NCI-H1694 (cell line): ENCODE data around the gene PRKCH.
"Not testable (repeated sequence)": the region's sequence is repeated elsewhere in the genome, so short reads cannot be mapped to it uniquely, and the experiment has no call there.

ENCODE experiments used
- DNase-seq: peaks from one replicate; lab custom pipeline; 2025; lab: John Stamatoyannopoulos, UW

PRKCH gene

DNA sequence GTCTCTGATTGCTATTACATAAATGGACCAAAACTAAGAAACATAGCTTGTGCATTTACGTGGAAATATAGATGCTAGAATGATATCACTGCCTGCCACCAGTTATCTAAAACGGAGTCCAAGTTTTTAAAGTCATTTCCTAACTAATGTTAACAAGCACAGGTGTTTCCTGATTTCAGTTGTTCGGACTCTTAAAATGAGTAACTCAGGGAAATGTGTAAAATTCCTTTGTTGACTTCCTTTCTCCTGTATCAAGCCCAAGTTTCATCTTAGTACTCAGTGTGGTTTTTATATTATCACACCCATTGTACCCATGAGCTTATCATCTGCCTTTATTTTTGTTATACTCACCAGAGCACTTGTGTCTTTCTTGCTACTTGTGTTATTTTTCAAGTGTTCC is 13.2 kb upstream of the PRKCH start:
- no peak for DNase-seq

GRCh38 chr14:61308701-61309100 is 12.7 kb upstream of the PRKCH start:
- not testable (repeated sequence) for DNase-seq

DNA sequence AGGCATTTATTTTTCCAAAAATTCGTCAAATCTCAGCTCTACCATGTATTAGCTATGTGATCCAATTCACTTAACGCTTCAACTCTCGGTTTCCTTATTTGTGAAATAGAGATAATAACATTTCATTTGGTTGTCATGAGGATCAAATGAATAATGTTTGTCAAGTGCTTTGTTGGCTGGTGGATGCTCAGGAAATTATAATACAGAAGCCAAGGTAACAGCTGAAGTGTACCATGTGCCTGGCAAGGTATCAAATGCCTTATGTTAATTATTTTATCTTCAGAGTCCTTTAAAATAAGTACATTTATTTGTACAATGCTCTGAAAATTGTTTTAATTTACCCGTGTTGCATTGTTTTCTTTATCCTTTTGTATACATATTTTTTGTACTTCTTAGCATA is 6.1 kb upstream of the PRKCH start:
- no peak for DNase-seq

DNA sequence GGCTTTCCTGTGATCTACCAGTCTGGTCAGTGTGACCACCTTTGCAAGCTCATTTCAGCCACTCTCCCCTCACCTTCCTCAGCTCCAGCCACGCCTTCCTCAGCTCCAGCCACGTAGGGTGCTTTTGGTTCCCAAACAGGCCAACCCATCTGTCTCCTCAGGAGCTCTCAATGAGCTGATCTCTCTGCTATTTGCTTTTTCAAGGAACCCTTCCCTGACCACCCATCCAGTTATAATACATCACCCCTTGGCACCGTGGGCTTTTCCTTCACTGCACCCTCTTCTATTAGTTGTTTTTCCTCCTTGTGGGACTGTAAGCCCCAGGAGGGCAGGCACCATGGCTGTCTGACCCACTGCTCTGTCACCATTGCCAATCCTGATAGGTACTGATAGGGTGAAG is 2.3 kb upstream of the PRKCH start:
- no peak for DNase-seq

- DNase-seq = no peak
Measured at GRCh38 chr14:61319706-61320105, 1.7 kb upstream of the PRKCH start.

- DNase-seq = not testable (repeated sequence)
Measured at GRCh38 chr14:61320170-61320569, 1.2 kb upstream of the PRKCH start.

- no peak for DNase-seq
Measured at GRCh38 chr14:61320806-61321384, 484 bp upstream of the PRKCH start.

- no peak for DNase-seq
Measured at GRCh38 chr14:61322011-61322798, 826 bp downstream of the PRKCH start.

- no peak for DNase-seq
Measured at GRCh38 chr14:61322799-61323290, 1.5 kb downstream of the PRKCH start.

GRCh38 chr14:61323970-61324369 is 2.6 kb downstream of the PRKCH start:
- DNase-seq = no peak

DNA sequence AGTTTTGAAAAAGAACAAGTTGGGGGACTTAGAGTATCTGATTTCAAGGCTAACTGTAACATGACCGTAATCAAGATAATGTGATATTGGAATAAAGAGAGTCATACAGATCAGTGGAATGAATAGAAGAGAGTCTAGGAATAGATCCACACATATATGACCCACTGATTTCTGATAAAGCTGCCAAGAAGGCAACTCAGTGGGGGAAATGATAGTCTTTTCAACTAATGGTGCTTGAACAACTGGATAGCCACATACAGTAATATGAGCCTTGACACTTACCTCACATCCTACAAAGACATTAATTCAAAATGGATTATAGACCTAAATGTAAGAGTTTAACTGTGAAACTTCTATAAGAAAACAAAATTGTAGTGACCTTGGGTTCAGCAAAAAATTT is 3.8 kb downstream of the PRKCH start:
- no peak for DNase-seq

GRCh38 chr14:61326146-61326545 is 4.8 kb downstream of the PRKCH start:
- DNase-seq = no peak

DNA sequence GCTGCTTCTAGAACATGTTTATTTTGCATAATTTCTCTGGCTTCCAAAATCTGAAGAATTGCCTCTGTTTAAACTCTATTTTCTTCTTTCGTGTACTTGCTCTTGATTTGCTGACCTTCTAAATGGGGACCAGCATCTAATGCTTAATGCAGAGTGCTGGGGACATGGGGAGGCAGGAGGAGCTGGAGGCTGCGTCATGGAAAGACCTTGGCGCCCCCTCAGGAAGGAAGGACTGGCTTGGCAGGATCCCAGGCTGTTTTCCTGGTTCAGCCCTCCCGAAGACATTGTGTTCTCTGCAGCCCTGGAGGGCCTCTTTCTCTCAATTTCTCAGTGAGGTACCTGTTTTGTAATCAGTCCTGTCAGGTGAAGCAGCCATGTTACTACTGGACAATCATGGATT is 5.5 kb downstream of the PRKCH start:
- no peak for DNase-seq

DNA sequence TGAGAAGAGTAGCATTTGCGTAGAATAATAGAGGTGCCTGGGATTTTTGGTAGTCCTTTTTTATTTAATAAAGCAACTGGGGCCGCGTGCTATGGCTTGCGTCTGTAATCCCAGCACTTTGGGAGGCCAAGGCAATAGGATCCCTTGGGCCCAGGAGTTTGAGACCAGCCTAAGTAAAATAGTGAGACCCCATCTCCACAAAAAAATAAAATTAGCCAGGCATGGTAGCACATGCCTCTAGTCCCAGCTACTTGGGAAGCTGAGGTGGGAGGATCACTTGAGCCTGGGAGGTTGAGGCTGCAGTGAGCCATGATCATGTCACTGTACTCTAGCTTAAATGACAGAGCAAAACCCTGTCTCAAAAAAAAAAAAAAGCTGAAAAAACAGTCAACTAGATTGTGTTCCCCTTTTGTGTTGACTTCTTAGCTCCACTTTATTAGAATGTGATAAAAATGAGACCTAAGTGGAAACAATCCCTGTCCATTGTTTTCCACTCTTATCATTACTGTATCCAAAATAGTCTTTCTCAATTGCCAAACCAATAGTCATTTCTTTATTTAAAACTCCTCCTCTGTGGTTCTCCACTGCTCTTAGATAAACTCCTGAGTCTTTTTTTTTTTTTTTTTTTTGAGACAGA is 7.4 kb downstream of the PRKCH start:
- DNase-seq = no peak

GRCh38 chr14:61329478-61330051 is 8.2 kb downstream of the PRKCH start:
- no peak for DNase-seq

DNA sequence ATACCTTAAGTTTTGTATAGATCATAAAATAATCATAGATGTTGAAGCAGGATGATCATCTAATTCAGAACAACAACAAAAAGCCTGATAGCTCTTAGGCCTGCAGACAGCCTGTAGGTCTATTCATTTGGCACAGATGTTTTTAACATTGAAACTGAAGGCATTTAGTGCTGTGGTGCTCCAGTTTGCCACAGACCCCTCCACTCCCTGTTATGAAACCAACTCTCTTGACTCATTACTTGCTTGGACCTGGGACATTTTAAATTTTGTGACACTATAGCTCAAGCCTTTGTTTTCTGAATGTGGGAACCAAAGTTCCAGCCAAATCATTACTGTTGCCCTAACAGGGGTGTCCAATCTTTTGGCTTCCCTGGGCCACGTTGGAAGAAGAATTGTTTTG is 9.1 kb downstream of the PRKCH start:
- DNase-seq = no peak

- no peak for DNase-seq
Measured at GRCh38 chr14:61331992-61332657, 10.7 kb downstream of the PRKCH start.

- DNase-seq = no peak
Measured at GRCh38 chr14:61332658-61333029, 11.3 kb downstream of the PRKCH start.

GRCh38 chr14:61333087-61333486 is 11.7 kb downstream of the PRKCH start:
- DNase-seq = no peak

DNA sequence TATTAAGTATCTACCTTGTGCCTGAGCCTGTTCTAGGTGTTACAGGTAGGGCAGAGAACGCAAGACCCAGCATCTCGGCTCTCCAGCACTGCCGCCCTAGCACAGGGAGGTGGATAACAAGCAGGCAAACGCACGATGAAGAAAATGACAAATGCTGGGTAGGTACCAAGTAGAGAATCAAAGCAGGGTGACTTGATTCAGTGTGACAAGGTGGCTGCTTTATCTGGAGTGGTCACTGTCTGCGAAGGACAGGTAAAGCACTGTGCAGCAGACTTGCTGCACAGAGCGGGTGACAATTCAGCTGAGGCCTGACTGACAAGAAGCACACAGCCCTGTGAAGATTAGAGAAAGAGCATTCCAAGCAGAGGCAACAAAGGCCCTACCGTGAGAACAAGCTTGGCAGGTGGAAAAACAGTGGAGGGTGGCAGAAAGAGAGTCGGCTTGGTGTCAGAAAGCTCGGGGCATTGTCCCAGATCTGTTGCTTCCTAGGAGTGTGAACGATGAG is 12.9 kb downstream of the PRKCH start:
- DNase-seq = no peak

- DNase-seq = no peak
Measured at GRCh38 chr14:61335049-61335448, 13.7 kb downstream of the PRKCH start.

GRCh38 chr14:61335671-61336275 is 14.4 kb downstream of the PRKCH start:
- no peak for DNase-seq
